HUES48 (cell line): ENCODE measurements around the gene ARFGAP1.

Source experiments
- H3K27ac ChIP-seq: one replicate; pipeline ENCODE4 v1.7.0; 2013; ENCODE audit warnings: low read depth, low read length, inconsistent platforms
- H3K27me3 ChIP-seq: 2 replicates; pipeline ENCODE4 v1.6.1; 2013; ENCODE audit warnings: mild to moderate bottlenecking, low read length; ENCODE audit not compliant: control insufficient read depth, insufficient read depth
- H3K36me3 ChIP-seq: 2 replicates; pipeline ENCODE4 v1.6.1; 2013; ENCODE audit warnings: low read length; ENCODE audit not compliant: control insufficient read depth, insufficient read depth
- H3K4me1 ChIP-seq: 2 replicates; pipeline ENCODE4 v1.6.1; 2013; ENCODE audit warnings: mild to moderate bottlenecking, low read length; ENCODE audit not compliant: control insufficient read depth, insufficient read depth
- H3K4me3 ChIP-seq: 2 replicates; pipeline ENCODE4 v1.5.1; 2013; ENCODE audit warnings: mild to moderate bottlenecking, low read depth, low read length
- H3K9ac ChIP-seq: 2 replicates; pipeline ENCODE4 v1.6.1; 2013; ENCODE audit warnings: mild to moderate bottlenecking, low read depth, low read length, moderate library complexity
- H3K9me3 ChIP-seq: 2 replicates; pipeline ENCODE4 v1.6.1; 2013; ENCODE audit warnings: low read length; ENCODE audit not compliant: control insufficient read depth, insufficient read depth

ARFGAP1 gene

DNA sequence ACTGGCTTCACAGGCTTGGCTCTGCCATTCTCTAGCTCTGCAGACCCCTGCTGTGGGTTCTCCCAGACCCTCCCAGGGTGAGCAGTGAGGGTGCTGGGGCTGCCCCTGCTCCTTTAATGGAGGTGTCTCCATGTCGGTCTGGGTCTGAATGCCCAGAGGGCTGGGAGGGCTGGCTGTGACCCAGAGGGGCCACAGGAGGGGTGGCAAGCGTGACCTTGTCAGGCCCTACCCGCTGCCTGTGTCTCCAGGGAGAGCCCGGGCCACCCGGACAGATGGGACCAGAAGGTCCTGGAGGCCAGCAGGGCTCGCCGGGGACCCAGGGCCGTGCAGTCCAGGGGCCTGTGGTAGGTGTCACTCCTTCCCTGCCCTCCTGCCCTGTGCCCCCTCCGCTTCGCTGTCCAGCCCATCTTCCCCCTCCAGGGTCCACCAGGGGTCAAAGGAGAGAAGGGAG is 52.4 kb downstream of the ARFGAP1 start:
- Histone ChIP-seq H3K4me3 (no peak overlapping the region), H3K27me3 (no peaks in the 10 kb centered on the region), H3K9me3 (no peaks in the 10 kb centered on the region), H3K27ac (no peak overlapping the region), H3K9ac (no peak overlapping the region), H3K36me3 (no peaks in the 10 kb centered on the region), H3K4me1 (no peaks in the 10 kb centered on the region)

DNA sequence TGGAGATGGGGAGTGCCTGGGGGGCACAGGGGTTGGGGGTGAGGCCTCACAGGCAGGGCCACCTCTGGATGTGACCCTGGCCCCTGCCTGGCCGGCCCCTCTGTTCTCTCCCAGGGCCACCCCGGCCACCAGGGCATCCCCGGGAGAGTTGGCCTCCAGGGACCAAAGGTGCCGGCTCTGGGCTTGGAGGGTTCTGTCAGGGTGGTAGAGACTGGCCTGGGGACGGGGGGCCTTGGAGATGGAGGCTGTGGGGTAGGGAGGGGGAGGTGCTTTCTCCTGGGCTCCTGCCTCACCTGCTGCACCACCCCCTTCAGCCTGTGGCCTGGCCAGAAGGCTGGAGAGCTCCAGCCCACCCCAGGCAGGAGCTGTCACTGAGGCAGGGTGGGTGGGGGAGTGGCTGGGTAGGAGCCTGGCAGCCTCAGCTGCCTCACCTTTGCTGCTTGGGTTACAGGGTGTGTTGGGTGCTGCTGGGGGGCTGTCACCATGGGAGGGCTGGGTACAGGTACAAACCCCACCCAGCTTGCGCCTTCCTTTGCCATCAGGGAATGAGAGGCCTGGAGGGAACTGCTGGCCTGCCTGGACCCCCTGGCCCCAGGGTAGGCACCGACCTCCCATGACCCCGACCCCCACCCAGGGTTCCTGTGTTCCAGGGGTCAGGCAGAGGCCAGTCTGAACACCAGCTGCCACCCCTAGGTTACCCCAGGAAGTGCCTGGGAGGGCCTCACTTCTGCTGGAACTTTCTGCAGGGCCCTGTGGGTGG is 53.1 kb downstream of the ARFGAP1 start:
- no peaks in the 10 kb centered on the region for H3K9me3 ChIP-seq
- H3K4me1 ChIP-seq, result no peaks in the 10 kb centered on the region
- H3K27ac ChIP-seq, result no peak overlapping the region
- H3K27me3 ChIP-seq, result no peaks in the 10 kb centered on the region
- H3K9ac ChIP-seq, result no peak overlapping the region
- no peak overlapping the region for H3K4me3 ChIP-seq
- H3K36me3 ChIP-seq, result no peaks in the 10 kb centered on the region

DNA sequence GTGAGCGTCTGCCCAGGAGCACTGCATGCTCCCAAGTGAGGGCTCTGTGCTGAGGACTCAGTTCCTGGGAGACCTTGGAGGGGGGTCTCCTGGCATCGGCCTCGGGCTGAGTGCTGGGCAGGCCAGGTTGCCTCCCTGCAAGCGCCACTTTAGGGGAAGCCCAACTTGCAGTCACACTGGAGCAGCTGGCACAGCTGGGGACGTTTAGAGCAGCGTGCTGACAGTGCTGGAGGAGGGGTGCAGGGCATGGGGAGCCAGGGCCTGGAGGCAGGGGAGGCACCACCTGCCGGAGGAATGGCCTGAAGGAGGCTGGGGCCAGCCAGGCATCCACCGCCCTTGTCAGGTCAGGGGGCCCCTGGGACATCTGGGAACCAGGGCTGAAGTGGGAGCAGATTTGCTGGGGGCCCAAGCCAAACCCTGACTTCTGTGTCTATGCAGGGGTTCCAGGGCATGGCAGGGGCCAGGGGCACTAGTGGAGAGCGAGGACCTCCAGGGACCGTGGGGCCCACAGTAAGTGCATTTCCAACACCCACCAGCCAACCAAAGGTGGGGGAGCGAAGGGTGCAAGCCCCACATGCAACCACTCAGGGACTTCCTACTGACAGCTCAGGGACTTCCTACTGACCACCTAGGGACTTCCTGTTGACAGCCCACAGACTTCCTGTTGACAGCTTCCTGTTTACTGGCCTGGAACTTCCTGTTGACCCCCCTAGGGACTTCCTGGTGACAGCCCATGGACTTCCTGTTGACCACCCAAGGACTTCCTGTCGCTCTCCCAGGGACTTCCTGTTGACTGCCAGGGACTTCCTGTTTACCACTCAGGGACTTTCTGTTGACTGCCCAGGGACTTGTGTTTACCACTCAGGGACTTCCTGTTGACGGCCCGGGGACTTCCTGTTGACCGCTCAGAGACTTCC is 54.0 kb downstream of the ARFGAP1 start:
- Histone ChIP-seq H3K36me3 (no peaks in the 10 kb centered on the region), H3K4me3 (no peak overlapping the region), H3K9me3 (no peaks in the 10 kb centered on the region), H3K27me3 (no peaks in the 10 kb centered on the region), H3K4me1 (no peaks in the 10 kb centered on the region), H3K27ac (no peak overlapping the region), H3K9ac (no peak overlapping the region)

DNA sequence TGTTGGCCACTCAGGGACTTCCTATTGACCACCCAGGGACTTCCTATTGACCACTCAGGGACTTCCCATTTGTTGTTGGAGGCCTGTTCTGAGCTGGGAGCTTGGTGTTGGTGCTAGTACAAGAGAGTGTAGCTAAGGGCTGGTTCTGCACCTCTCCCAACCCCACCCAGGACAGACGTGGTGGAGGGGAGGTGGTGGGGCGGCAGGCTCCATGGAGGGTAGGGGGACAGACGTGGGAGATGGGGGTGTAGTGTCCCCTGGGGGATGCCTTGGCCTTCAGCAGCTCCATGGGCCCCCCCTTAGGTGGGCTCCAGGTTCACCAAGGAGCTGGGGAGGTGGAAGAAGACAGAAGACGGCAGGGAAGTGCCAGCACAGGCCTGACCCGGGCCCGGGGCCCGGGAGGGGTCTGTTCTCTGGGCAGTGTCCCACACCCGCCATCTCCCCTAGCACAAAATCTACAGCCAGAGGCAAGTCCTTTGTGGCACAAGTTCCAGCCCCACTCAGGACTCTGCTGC is 54.7 kb downstream of the ARFGAP1 start:
- H3K9me3 ChIP-seq, result peaks cover 4% of the 10 kb centered on the region; the same call in 1 of the 2 replicates
- no peaks in the 10 kb centered on the region for H3K4me1 ChIP-seq
- H3K9ac ChIP-seq, result no peak overlapping the region
- no peak overlapping the region for H3K27ac ChIP-seq
- H3K27me3 ChIP-seq, result no peaks in the 10 kb centered on the region
- H3K4me3 ChIP-seq, result no peak overlapping the region
- no peaks in the 10 kb centered on the region for H3K36me3 ChIP-seq

DNA sequence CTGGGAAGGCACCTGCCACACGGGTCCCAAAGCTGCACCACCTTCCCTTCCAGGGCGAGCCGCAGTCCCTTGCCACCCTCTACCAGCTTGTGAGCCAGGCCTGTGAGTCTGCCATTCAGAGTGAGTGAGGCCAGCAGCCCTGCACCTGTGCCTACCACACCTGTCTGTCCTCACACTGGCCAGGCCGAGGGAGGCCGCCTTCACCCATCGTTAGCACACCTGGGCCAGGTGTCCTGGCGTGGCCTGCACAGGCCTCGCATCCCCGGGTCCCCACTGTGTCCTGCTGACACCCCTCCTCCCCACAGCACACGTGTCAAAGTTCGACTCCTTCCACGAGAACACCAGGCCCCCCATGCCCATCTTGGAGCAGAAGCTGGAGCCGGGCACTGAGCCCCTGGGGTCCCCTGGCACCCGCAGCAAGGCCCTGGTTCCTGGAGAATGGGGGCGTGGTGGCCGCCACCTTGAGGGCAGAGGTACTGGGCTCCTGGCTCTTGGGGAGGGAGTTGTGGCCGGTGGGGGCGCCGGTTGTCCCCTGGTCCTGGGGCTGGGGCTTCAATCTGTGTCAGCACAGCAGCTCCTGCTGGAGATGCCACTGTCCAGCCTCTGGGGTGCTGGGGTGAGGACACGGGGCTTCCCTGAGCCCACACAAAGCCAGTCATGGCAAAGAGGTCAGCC is 55.5 kb downstream of the ARFGAP1 start:
- no peak overlapping the region for H3K9ac ChIP-seq
- no peak overlapping the region for H3K4me3 ChIP-seq
- H3K36me3 ChIP-seq, result no peaks in the 10 kb centered on the region
- no peaks in the 10 kb centered on the region for H3K27me3 ChIP-seq
- H3K4me1 ChIP-seq, result no peaks in the 10 kb centered on the region
- peaks cover 4% of the 10 kb centered on the region; the same call in 1 of the 2 replicates for H3K9me3 ChIP-seq
- H3K27ac ChIP-seq, result no peak overlapping the region

DNA sequence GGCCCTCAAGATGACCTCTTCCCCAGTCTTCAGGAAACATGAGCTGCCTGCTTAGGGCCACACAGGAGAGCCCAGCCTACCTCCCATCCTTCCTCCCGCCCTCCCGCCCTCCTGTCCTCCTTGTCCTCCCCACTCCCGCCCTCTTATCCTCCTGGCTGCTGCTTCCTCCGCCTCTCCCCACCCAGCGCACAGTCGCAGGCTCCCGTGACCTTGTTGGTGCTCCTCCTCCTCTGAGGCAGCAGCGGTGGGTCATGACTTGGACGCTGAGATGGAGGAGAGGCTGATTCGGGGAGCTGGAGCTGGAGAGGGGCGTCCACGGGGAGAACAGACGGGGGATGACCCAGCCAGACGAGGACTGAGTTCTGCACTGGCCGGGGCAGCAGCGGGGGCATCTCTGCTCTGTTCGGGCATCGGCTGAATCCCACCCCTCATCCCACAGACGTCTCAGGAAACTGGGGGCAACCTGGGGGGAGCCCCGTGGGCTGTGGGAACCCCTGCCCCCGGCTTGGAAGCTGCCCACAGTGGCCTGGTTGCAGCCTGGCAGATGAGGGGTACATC is 56.2 kb downstream of the ARFGAP1 start:
- no peaks in the 10 kb centered on the region for H3K27me3 ChIP-seq
- H3K9me3 ChIP-seq, result peaks cover 4% of the 10 kb centered on the region; the same call in 1 of the 2 replicates
- no peak overlapping the region for H3K9ac ChIP-seq
- no peaks in the 10 kb centered on the region for H3K4me1 ChIP-seq
- no peak overlapping the region for H3K27ac ChIP-seq
- no peaks in the 10 kb centered on the region for H3K36me3 ChIP-seq
- no peak overlapping the region for H3K4me3 ChIP-seq

DNA sequence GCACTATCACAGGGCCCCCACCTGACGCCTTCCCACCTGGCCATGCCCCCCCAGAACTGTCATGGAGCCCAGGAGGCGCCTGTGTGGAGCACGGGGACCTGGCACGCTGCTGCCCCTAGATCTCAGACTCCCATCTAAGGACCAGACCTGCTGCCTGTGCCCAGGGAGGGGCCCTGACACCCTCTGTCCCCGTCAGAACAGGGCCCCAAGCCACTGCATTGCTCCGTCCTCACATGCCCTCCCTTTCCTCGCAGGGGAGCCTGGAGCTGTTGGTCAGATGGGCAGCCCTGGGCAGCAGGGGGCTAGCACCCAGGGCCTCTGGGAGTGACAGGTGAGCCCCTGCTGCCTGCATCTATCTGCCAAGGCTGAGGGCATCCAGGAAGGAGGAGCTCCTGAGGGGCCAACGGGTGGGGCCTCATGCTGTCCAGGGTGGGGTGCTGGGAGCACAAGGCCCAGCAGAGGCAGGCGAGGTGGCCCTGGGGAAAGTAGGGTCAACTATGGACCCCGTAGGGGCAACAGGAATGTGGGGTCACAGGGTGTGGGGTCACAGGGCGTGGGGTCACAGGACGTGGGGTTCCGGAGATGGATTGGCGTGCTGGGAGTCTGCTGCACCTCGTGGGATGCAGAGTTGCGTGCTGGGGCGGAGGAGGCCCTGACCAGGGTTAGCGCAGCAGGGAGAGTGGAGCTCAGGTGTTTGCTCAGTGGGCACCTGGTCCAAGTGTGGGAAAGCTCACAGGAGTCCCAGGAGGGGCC is 56.9 kb downstream of the ARFGAP1 start:
- H3K9ac ChIP-seq, result no peak overlapping the region
- H3K27me3 ChIP-seq, result no peaks in the 10 kb centered on the region
- H3K36me3 ChIP-seq, result no peaks in the 10 kb centered on the region
- H3K9me3 ChIP-seq, result peaks cover 4% of the 10 kb centered on the region; the same call in 1 of the 2 replicates
- H3K27ac ChIP-seq, result no peak overlapping the region
- no peak overlapping the region for H3K4me3 ChIP-seq
- H3K4me1 ChIP-seq, result no peaks in the 10 kb centered on the region

DNA sequence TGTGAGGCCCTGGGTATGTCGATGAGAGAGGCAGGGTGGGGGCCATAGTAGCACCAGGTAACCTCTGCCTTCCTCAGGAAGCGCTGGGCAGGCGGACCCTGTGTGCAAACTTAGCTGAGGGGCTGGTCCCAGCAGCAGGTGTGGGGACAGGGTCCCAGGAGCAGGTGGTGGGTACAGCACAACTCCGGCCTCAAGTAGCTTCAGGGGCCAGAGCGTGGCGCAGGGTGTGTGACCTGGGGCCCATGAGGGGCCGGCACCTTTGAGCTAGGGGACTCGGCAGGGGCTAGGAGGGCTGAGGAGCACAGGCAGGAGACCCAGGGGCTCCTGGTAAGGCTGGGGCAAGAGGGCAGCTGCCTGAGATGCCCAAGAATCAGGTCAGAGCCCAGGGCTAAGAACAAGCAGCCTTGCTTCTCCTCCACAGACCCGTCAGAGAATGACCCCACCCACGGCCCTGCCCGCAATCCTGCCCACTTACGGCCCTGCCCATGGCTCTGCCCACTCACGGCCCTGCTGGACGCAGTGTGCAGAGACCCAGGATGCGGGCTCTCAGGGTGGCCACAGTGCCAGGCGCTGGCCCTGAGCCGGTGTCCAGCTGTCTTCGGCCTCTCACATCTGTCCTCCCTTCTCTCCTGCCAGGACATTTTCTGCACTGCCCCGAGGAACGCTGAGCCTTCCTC is 57.6 kb downstream of the ARFGAP1 start:
- H3K27ac ChIP-seq, result no peak overlapping the region

DNA sequence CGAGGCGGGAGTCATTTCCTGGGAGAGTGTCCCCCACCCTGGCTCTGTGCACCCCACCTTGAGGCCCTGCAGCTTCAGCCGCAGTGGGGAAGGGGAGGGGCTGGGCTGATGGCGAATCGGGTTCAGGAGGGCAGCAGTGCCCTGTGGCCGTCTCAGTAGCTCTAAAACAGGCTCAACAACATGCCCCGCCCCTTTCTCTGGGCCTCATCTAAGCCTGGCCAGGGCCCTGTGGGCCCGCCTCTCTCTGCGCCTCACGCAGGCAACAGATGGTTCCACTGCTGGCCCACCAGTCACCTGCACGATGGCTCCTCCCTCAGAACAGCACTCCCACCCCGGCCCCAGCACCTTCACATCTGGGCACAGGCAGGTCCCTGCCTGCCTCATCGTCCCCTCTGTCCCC is 58.3 kb downstream of the ARFGAP1 start:
- Histone ChIP-seq H3K9ac (no peak overlapping the region), H3K4me1 (no peaks in the 10 kb centered on the region), H3K4me3 (no peak overlapping the region), H3K9me3 (peaks cover 4% of the 10 kb centered on the region; the same call in 1 of the 2 replicates), H3K27ac (no peak overlapping the region), H3K36me3 (no peaks in the 10 kb centered on the region), H3K27me3 (no peaks in the 10 kb centered on the region)

More for the DNA sequence above, 57.6 kb downstream of the ARFGAP1 start:
- H3K36me3 ChIP-seq, result no peaks in the 10 kb centered on the region
- no peaks in the 10 kb centered on the region for H3K4me1 ChIP-seq
- H3K27me3 ChIP-seq, result no peaks in the 10 kb centered on the region
- no peak overlapping the region for H3K4me3 ChIP-seq
- H3K9ac ChIP-seq, result no peak overlapping the region
- peaks cover 4% of the 10 kb centered on the region; the same call in 1 of the 2 replicates for H3K9me3 ChIP-seq
